Activated T-cell treated with anti-CD3 and anti-CD28 coated beads for 48 hours (primary cell): ENCODE results near the gene GHR.

Experiments
- DNase-seq: peaks from one replicate; pipeline ENCODE4 v3.0.0-alpha.2; 2020; ENCODE audit warnings: low read depth

Gene GHR

DNA sequence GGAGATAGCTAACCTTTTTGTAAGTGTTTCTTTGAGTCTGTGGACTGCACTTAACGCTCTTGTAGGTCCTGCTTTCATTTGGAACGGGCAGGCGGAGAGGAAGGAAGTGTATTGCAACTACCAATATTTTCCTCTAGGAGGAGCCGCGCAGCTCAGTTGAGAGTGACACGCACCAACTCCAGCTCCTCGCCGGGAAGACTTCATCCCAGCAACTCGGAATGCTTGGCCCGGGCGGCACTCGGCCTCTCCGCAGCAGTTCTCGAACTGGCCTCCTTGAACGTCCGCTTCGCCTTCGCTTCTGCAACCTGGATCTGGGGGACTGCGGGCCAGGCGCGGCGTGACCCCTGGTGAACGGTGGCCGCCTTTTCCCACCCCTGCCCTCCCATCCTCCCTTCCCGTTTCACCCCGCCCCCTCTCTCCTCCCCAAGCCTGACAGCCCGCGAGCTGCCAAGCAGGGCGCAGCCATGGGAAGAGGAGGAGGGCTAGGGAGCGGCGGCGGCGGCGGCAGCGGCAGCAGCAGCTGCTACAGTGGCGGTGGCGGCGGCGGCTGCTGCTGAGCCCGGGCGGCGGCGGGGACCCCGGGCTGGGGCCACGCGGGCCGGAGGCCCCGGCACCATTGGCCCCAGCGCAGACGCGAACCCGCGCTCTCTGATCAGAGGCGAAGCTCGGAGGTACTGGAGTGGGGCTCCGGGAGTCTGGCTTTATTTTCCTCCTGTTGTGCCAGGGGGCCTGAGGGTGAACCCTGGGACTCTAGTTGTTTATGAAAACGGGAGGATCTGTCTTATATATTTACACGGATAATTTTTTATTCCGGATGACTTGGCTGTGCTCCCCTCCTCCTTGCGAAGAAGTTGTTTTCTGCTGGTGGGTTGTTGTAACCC, at the start of gene GHR:
Gene GHR (plus strand): TSS at position 155 of the 881 bp plus-strand sequence. CDS start 142,436 bp downstream, outside the sequence.
- no peak for DNase-seq

DNA sequence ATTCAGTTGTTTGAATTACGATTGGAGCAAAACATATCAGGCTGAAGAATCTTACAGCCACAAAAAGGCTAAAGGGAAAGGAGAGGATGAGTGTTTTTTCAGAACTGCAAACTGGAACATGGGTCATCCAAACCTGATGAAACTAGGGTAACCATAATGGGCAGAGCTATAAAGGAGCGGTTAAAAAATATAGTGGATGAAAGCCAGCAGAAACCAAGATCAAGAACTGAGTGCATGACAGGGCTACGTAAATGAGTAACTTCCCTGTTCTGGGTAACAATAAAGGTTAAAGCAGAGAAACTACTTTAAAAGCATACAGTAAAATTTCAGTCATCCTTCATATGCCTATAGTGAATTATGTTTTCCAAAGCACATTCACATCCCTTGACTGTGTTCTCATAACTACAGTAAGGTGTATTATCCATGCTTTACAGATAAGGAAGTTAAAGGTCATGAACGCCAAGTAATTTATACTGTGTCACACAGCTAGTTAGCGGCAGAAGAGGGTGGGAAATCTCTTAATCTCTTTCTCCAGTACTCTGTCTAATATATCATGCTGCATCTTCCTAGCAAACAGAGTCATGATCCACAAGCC, 48.5 kb upstream of the GHR start:
- no peak for DNase-seq

DNA sequence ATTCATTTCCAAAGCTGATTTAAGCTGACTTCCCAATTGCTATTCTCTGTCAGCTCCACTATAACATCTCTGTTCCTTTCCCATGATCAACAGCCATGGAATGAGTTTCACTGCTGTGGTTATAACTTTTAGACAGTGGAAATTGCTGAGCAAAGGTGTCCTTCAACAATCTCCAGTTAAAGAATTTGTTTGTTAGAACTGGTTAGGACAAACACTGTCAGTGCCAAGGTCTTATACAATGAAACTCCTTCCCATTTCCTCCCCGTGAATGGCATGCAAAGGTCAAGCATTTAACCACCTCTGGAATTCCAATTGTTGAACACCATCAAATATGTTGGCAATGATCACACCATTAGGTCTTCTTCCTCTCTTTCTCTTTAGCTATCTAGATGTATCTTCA, 45.7 kb upstream of the GHR start:
- DNase-seq = no peak

DNA sequence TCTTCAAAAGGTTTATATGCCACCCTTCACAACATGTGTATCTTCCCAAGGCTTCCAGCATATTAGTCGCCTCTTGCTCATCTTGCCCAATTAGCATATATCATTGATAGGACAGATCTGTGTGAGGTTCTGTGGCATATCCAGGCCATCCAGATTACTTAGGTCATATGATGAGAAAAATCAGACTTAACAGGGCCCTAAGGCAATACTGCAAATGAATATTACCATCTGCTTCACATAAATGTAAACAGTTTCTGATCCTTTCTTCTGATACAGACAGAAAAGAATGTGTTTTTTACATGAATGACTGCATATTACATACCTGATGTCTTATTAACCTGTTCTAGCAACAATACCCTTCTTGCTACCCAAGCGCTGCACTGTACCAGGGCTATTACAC, 41.3 kb upstream of the GHR start:
- no peak for DNase-seq

DNA sequence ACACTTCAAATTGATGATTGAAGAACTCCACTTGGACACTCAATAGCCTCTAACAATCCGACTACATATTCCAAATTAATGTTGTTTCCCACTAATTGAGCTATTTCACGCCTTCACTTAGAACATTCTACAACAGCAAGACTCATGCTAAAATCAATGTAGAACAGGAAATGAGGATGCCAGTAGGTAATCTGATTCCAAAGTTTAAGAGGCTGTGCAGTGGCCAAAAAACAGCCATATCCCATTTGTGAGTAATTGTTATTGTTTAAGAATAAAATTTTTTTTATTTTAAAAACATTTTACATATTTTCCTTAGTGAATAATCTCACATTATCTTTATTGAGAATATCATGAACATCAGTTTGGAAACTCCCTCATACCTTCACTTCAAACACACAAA, 35.7 kb upstream of the GHR start:
- DNase-seq = no peak

DNA sequence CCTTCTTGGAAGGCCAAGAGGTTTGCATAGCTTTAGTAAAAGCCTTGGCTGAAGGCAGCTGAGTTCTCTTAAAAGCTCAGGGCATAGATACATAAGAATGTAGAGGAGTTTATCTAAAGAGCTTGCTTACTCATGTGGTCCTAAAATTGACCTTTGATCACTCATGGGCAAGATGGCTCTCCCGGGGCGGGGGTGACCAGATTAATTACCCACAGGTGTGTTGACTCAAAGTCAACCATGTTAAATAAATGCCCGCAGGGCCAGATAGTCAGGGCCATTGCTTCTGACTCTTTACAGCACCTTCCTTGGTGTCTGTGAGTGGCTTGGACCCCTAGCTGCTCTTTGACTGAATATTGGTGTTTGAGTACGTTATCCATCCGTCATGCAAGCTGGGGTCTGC, 33.1 kb upstream of the GHR start:
- no peak for DNase-seq

DNA sequence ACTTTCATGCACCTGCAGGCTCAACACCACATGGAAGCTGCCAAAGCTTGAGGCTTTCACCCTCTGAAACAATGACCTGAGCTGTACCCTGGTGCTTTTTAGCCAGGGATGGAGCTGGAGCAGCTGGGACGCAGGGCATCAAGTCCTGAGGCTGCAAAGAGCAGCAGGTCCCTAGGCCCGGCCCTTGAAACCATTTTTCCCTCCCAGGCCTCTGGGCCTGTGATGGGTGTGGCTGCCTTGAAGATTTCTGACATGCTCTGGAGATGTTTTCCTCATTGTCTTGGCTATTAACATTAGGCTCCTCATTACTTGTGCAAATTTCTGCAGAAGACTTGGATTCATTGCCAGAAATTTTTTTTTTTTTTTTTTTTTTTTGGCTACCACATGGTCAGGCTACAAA, 30.3 kb upstream of the GHR start:
- DNase-seq = no peak

DNA sequence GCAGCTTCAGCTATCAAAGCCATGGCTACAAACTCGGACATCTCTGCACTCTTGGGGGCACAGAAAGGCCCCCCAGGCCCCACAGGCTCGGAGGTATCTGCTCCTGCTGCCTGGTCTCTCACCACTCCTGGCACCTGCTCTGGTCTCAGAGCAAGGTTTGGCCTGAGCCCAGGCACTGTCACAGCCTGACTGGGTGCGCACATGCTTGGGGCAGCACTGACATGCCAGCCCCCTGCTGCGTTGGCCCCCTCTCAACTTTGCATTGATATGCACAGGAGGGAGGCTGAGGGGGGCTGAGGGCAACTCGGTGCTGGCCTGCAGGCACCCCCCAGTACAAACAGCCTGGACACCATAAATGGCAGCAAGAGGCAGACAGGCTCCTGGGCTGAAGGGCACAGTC, 27.1 kb upstream of the GHR start:
- DNase-seq = no peak

DNA sequence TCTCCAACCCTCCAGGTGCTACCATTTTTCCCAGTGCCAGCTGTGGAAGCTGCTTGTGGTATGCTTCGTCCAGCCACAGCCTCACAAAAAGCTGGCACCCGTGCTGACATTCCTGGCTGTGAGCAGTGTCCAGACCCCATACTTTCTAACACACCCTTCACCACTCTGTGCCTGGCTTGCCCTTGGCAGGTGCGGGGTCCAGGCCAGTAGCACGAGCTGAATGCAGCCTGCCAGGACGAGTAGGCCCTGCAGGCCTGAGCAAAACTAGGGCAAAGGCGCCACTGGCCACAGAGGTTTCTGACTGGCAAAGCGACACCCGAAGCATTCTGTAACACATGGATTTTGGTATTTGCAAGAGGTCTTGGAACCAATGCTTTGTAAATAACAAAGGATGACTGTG, 26.0 kb upstream of the GHR start:
- DNase-seq = no peak

DNA sequence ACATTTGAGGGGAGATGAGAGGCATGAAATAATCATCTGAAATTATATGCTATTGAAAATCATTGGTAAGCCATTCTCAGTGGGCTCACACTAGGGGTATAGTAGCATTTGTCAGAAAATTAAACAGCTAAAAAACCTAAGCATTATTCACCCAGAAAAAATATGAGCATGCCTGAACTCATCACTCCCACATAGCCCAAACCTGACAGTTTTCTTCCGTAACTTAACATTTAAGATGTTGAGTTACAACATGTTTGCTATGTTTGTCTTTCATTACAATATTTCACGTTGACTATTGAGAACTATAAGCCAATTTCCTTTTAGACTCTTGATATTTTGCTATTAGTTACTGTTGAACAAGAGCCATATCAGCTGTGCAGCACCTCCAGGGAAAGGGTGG, 23.5 kb upstream of the GHR start:
- DNase-seq = no peak

DNA sequence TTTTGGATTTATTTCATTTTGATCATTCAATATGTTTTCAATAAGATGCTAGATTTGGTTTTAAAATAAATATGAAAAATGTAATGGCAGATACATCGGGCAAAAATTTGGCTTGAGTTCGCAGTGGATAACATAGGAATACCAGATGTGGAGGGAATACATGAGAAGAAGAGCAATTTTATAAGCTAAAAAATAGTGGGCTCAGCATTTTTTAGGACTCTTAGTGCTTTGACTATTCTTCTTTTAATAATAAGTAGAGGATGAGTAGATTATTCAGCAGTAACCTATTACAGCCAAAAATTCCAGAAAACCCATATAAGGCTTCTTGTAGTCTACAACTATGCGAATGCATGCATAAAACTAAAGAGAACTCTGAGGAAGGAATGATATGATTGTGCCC, 22.8 kb upstream of the GHR start:
- DNase-seq = no peak

DNA sequence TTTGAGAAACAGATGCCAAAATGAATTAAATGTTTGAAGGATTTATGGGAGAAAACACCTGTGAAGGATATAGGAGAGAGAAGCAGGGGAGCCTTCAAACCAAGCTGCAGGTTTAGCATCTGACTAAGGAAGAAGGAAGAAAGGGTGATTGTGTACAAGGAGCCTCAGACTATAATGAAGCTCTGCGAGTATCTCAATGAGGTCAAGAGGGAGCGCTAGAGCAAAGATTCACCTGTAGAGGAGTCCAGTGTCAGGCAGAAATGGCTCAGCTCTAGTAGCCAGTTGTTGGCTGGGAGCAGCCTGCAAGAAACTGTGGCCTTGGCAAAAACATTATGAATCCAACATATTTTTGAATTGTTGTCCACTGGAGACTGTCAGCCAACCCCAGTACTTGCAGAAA, 20.0 kb upstream of the GHR start:
- no peak for DNase-seq

DNA sequence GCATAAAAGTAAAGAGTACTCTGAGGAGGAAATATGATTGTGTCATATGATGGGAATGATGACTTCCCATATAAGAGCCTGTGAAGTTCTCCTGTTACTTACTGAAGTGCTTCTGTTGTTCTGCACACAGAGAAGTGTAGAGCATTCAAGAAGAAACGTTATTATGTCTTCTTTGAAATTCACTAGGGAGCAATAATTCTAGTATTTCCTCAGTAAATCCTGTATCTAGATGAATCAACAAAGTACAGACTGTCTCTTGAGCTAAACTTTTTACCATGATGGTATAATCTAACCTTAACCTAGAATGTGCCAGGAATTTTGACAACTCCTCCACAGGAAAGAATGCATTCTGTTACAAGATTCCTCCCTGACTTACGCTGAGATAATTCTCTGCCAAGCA, 18.9 kb upstream of the GHR start:
- no peak for DNase-seq

DNA sequence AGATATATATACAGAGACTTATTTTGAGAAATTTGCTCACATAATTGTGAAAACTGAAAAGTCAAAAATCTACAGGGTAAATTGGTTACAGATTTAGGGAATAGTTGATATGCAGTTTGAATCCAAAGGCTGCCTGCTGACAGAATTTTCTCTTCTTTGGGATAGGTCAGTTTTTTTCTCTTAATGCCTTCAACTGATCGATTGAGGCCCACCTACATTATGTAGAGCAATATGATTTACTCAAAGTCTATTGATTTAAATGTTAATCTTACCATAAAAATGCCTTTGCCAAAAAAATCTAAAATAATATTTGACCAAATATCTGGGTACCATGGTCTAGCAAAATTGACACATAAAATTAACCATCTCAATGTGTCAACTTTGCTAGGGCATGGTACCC, 3.9 kb upstream of the GHR start:
- no peak for DNase-seq

DNA sequence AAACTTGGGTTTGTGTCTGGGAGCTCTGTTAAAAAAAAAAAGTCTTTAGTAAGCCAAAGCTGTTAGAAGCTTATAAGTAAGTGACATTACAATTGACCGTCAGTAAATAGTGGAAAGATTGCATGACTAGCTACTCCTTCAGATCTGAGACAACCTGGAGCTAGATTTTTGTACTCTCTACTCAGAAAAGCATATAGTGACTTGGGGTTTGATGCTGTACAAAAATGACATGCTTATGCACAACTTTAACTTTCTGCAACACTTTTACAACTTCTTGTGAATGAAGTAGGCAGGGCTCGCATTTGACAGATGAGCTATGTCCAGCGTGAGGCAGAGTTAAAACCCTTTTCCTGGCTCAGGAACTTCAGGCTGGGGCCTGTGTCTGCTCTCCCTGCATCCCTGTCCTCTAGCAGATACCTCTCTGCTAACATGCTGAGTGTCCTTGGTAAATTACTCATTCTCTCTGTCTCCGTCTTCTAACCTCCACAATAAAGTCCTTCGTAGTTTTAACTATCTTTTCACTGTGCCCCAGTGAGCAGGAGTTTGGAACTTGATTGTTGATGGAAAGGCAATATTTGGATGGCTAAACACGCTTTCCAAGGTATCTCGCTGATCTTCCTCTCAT, 471 bp upstream of the GHR start:
- no peak for DNase-seq

DNA sequence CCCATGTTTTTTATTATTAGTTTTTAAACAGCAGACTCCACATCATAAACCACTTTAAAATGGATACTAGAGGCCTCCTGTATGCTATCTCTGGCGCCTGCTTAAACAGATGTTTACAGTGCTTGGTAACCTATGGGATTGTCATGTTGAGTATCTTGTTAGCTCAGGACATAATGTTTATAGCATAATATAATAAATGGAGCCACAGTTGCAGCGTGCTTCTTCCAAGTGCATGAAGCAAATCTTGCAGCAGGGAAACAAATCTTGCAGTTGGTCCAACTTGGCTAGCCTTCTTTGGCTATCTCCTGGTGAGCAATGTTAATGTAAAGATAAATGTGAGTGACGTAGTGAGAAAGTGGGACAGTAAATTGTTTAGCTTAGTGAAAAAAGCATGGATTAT, 2.8 kb downstream of the GHR start:
- DNase-seq = no peak

DNA sequence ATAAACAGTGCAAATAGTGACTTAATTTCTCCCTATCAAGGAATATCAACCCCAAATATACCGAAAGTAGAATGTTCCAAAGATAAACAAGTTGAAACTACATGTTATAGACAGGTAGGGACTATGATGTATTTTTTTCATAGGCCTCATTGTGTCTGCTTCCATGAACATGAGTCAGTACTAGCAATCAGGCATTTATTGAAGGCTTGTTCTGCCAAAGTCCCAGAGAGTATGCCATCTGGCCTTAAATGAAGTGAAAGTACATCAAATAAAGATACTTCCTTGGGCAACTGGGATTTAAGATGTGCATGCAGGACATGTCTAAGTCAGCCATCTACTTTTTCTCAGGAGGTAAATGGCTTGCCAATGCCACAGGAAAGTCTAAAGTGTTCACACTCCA, 6.5 kb downstream of the GHR start:
- no peak for DNase-seq

DNA sequence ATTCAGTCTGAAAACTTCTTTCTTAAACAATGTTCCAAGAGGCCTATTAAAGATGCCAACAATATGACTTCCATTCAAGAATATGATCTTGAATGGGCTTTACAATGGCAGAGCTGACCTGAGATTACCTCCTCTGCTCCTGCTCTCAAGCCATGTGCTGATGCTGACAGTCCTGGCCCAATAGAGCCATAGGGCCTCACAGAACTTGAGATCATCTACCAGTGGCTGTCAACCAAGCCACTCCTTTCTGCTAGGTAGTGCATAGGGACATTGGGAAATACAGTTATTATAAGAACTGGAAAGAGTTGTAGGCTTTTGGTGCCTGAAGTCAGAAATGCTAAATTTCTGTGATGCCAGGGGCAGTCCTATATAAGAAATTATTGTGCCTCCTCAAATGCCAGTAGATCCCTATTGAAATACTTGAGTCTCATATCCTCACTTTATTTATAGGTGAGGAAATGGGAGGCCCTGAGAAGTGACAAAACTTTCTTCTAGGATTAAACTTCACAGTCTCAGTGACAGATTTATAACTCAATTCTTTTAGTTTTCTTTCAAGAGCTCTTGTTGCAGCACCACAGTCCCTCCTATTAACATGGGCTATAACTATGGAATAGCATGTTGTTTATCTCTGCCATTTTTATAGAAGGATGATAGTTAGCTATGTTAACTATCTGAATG, 10.9 kb downstream of the GHR start:
- no peak for DNase-seq

DNA sequence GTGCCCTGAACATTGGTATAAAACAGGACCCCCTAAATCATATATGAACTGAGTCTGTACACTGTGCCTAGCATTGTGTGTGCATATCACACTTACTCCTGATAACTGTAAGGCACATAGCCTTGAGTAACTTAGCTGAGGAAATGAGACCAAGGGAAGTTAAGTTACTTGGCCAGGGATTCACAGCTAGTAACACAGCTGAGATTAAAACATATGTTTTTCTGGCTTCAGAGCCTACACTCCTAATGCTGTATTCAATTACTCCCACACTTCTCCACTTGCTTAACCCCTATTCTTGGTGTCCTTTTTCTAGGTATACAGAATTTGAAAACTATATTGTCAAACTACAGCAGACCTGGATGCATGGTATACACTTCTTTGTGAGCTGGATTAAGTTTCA, 12.8 kb downstream of the GHR start:
- no peak for DNase-seq

DNA sequence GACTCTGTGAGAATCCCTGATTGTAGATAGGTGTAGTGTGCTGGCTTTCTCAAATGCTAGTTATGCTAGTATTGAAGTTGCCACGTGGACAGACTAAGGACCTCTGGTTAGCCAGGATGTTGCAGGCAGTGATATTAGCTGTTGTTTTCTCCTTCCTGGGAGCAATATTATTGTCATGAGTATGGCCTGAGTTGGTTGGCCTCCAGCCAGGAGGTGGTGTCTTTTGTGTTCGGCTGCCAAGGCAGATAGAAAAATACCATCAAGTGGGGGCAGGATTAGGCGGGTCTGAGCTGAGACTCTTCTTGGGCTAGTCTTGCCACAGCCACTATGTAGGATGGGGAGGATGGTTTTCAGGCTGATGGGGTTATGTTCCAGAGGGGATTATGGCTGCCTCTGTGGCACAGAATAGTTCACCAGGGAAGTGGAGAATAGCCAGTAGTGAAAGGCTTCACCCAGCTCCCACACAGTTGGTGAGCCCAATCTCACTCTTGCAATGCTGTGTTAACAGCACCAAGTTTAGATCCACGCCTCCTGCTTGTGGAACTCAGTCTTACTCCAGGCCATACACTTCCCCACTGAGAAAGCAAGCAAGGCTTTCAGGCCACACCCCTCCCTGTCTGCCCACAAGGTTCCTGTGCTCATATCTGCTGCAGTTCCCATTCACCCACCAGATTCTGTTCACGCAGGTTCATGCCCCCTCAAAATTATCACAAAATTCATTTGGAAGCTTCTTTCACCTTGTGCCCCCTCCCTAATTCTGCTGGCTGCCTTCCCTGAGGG, 31.2 kb downstream of the GHR start:
- no peak for DNase-seq

DNA sequence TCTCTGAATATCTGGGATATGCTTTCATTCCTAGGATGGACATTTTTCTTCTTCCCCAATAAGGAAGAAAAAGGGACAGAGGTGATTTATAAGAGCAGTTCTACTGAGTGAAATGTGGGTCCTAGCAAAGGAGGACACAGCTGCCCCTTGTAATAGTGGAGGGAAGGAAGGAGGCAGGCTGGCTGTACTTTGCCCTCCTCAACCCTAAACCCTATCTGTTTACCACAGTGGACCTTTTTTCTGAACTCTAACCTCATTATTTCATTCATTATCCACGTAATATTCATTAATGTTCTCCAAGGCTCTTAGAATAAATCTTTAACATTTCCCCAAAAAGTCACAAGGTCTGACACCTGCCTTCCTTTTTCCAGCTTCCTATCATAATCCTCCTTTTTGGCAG, 37.8 kb downstream of the GHR start:
- no peak for DNase-seq

DNA sequence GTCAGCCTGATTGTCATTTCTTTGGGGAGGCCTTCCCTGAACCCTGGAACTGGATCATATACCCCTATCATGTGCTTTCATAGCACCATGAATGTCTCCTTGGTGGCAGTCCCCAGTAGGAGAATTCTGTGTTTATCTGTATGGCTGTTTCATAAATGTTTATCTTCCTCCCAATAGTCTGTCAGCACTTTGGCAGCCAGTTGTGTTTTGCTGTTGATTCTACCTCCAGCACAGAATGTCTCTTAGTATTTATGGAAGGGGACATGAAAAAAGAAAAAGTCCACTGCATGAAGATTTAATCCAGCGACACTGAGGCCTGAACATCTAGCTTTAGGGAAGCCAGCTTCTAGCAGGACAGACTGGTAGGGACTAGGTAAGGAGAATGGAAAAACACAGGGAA, 38.3 kb downstream of the GHR start:
- DNase-seq = no peak
